ENCODE results near the gene SETD2. TPM values are rescaled to one million over a fixed set of nuclear protein-coding genes. Genes with fewer than 3 reads are reported as not detected.

SETD2 gene
- polyA plus RNA-seq, 3 donors: 3.1 to 22.4 (median 7.5) TPM

GRCh38 chr3:46974421-46975171 lies 189.3 kb downstream of the SETD2 start:
- peaks cover 59% of the 10 kb centered on the region for H4K20me1 ChIP-seq (ENCODE audit: insufficient read depth, low read length)
- peak overlapping the region; percentile 42 to 72 for H3K27ac ChIP-seq (ENCODE audit: low read depth in 1 of 2, low read length in 2 of 2)
- H3K27ac Mint-ChIP-seq: peak overlapping the region; percentile 90 to 97 (median 94)
- H3K27me3 Mint-ChIP-seq (ENCODE audit: low read depth in 3 of 3): no peaks in the 10 kb centered on the region
- no peak overlapping the region for H3K9ac ChIP-seq (ENCODE audit: insufficient read depth, low read length, poor library complexity, severe bottlenecking)
- WGBS (ENCODE audit: insufficient coverage): 71% methylated on average over 3 of the region's 9 CpGs
- no peak for TF ChIP-seq CTCF (IDR thresholded peaks at IDR 0.05)
- peaks cover 80 to 89% of the 10 kb centered on the region in 2 donors for H3K4me1 ChIP-seq (ENCODE audit: control insufficient read depth in 1 of 2, insufficient read depth in 2 of 2, low read length in 2 of 2)
- peak in 2 of 3 donors; percentile 51 to 62 for DNase-seq
- peak overlapping the region; percentile 96 for H3K4me2 ChIP-seq (replicated peaks; ENCODE audit: extremely low read depth, low read length, poor library complexity, severe bottlenecking)
- no peaks in the 10 kb centered on the region for H3K9me3 Mint-ChIP-seq
- peak overlapping the region; percentile 88 to 99 for H3K4me3 Mint-ChIP-seq
- peaks cover under 1 to 16% of the 10 kb centered on the region in 2 donors for H3K36me3 ChIP-seq (replicated peaks in 1 of 2; ENCODE audit: control insufficient read depth in 1 of 2, insufficient read depth in 2 of 2, low read length in 2 of 2)
- intact Hi-C loops (cut with micrococcal nuclease): loop anchor here (5.0 to 10.0 kb wide), 3 partner anchors 42 to 280 kb away; partner anchors contain the start of gene ALS2CL (in 1 of the 2)
- no peaks in the 10 kb centered on the region for H3K27me3 ChIP-seq (ENCODE audit: control insufficient read depth in 2 of 2, insufficient read depth in 2 of 2, low read length in 2 of 2)
- peaks cover 20 to 35% of the 10 kb centered on the region in 2 donors for H3K36me3 Mint-ChIP-seq
- peaks cover 93% of the 10 kb centered on the region for H3K79me2 ChIP-seq (ENCODE audit: insufficient read depth, low read length)
- peaks cover 77% of the 10 kb centered on the region for H3K4me1 Mint-ChIP-seq
- H2AFZ ChIP-seq (ENCODE audit: insufficient read depth, low read depth, low read length, poor library complexity, severe bottlenecking): no peak overlapping the region
- H3K9me3 ChIP-seq (replicated peaks in 1 of 2; ENCODE audit: control insufficient read depth in 1 of 2, insufficient read depth in 1 of 2, low read length in 2 of 2): no peaks in the 10 kb centered on the region
- H3K4me3 ChIP-seq (replicated peaks in 1 of 3; ENCODE audit: low read depth in 2 of 3, low read length in 3 of 3): peak overlapping the region; percentile 5 to 98 (median 15)

GRCh38 chr3:46972396-46972795 lies 191.5 kb downstream of the SETD2 start:
- peak overlapping the region in 1 of 2 donors; percentile 71 for H3K27ac ChIP-seq (ENCODE audit: low read depth in 1 of 2, low read length in 2 of 2)
- H3K27me3 Mint-ChIP-seq (ENCODE audit: low read depth in 3 of 3): no peaks in the 10 kb centered on the region
- no peak for DNase-seq

More at GRCh38 chr3:46972396-46972795, 191.5 kb downstream of the SETD2 start:
- Histone ChIP-seq H3K4me1 (ENCODE audit: control insufficient read depth in 1 of 2, insufficient read depth in 2 of 2, low read length in 2 of 2) (peaks cover 74 to 92% of the 10 kb centered on the region in 2 donors), H3K79me2 (ENCODE audit: insufficient read depth, low read length) (peaks cover 95% of the 10 kb centered on the region), H3K36me3 (replicated peaks in 1 of 2; ENCODE audit: control insufficient read depth in 1 of 2, insufficient read depth in 2 of 2, low read length in 2 of 2) (peaks cover 8 to 30% of the 10 kb centered on the region in 2 donors), H3K4me3 (replicated peaks in 1 of 3; ENCODE audit: low read depth in 2 of 3, low read length in 3 of 3) (no peak overlapping the region), H3K4me2 (replicated peaks; ENCODE audit: extremely low read depth, low read length, poor library complexity, severe bottlenecking) (no peak overlapping the region), H4K20me1 (ENCODE audit: insufficient read depth, low read length) (peaks cover 81% of the 10 kb centered on the region), H2AFZ (ENCODE audit: insufficient read depth, low read depth, low read length, poor library complexity, severe bottlenecking) (no peak overlapping the region), H3K9me3 (replicated peaks in 1 of 2; ENCODE audit: control insufficient read depth in 1 of 2, insufficient read depth in 1 of 2, low read length in 2 of 2) (no peaks in the 10 kb centered on the region), H3K9ac (ENCODE audit: insufficient read depth, low read length, poor library complexity, severe bottlenecking) (no peak overlapping the region), H3K27me3 (ENCODE audit: control insufficient read depth in 2 of 2, insufficient read depth in 2 of 2, low read length in 2 of 2) (no peaks in the 10 kb centered on the region)
- intact Hi-C loops (cut with micrococcal nuclease): loop anchor here in 1 of 2 donors (10.0 kb wide), 2 partner anchors 252 to 278 kb away; partner anchors contain the start of gene ALS2CL
- TF ChIP-seq CTCF (IDR thresholded peaks at IDR 0.05): no peak
- no peak overlapping the region for H3K4me3 Mint-ChIP-seq
- WGBS (ENCODE audit: insufficient coverage): no CpG with 5 or more reads among the region's 2 CpGs
- peaks cover 84% of the 10 kb centered on the region for H3K4me1 Mint-ChIP-seq
- no peaks in the 10 kb centered on the region for H3K9me3 Mint-ChIP-seq
- peak overlapping the region in 2 of 7 donors; percentile 54 to 65 for H3K27ac Mint-ChIP-seq
- peaks cover 37 to 52% of the 10 kb centered on the region in 2 donors for H3K36me3 Mint-ChIP-seq
